Measurements from ENCODE around the gene CLASP1. TPM values are rescaled to one million over a fixed set of nuclear protein-coding genes. Genes with fewer than 3 reads are reported as not detected.

The CLASP1 gene
- total RNA-seq, 1 experiment from 2014 or later = 49.2 TPM

- no peak for TF ChIP-seq SIN3A (IDR thresholded peaks at IDR 0.05; ENCODE audit: borderline replicate concordance, insufficient read depth, low read depth, low read length)
- TF ChIP-seq POLR2AphosphoS5 (IDR thresholded peaks at IDR 0.05; ENCODE audit: low read depth, low read length) = no peak
- no peak for TF ChIP-seq TCF7L2 (IDR thresholded peaks at IDR 0.05; ENCODE audit: low read depth, low read length)
- TF ChIP-seq, protein P1, sequence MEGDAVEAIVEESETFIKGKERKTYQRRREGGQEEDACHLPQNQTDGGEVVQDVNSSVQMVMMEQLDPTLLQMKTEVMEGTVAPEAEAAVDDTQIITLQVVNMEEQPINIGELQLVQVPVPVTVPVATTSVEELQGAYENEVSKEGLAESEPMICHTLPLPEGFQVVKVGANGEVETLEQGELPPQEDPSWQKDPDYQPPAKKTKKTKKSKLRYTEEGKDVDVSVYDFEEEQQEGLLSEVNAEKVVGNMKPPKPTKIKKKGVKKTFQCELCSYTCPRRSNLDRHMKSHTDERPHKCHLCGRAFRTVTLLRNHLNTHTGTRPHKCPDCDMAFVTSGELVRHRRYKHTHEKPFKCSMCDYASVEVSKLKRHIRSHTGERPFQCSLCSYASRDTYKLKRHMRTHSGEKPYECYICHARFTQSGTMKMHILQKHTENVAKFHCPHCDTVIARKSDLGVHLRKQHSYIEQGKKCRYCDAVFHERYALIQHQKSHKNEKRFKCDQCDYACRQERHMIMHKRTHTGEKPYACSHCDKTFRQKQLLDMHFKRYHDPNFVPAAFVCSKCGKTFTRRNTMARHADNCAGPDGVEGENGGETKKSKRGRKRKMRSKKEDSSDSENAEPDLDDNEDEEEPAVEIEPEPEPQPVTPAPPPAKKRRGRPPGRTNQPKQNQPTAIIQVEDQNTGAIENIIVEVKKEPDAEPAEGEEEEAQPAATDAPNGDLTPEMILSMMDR (IDR thresholded peaks at IDR 0.05) = no peak
- TF ChIP-seq, protein P2, sequence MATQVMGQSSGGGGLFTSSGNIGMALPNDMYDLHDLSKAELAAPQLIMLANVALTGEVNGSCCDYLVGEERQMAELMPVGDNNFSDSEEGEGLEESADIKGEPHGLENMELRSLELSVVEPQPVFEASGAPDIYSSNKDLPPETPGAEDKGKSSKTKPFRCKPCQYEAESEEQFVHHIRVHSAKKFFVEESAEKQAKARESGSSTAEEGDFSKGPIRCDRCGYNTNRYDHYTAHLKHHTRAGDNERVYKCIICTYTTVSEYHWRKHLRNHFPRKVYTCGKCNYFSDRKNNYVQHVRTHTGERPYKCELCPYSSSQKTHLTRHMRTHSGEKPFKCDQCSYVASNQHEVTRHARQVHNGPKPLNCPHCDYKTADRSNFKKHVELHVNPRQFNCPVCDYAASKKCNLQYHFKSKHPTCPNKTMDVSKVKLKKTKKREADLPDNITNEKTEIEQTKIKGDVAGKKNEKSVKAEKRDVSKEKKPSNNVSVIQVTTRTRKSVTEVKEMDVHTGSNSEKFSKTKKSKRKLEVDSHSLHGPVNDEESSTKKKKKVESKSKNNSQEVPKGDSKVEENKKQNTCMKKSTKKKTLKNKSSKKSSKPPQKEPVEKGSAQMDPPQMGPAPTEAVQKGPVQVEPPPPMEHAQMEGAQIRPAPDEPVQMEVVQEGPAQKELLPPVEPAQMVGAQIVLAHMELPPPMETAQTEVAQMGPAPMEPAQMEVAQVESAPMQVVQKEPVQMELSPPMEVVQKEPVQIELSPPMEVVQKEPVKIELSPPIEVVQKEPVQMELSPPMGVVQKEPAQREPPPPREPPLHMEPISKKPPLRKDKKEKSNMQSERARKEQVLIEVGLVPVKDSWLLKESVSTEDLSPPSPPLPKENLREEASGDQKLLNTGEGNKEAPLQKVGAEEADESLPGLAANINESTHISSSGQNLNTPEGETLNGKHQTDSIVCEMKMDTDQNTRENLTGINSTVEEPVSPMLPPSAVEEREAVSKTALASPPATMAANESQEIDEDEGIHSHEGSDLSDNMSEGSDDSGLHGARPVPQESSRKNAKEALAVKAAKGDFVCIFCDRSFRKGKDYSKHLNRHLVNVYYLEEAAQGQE (IDR thresholded peaks at IDR 0.05; ENCODE audit: insufficient read depth in 1 of 2, low read depth in 2 of 2, low read length in 1 of 2) = no peak
- H3K36me3 ChIP-seq (ENCODE audit: control insufficient read depth, insufficient read depth, low read length) = no peaks in the 10 kb centered on the region
- no peaks in the 10 kb centered on the region for H3K9me3 ChIP-seq (ENCODE audit: control insufficient read depth, insufficient read depth, low read depth, low read length)
- H3K27ac ChIP-seq (ENCODE audit: low read length) = no peak overlapping the region
- in situ Hi-C loops (cut with HindIII; ENCODE audit: low pct_unique_long_range_greater_than_20kb, low sequenced_read_pairs) = no loop called here
- intact Hi-C loops (cut with micrococcal nuclease; ENCODE audit: unreplicated experiment) = no loop called here
- POLR2A ChIA-PET = no interaction called here
- CTCF ChIA-PET = no interaction called here
- no peaks in the 10 kb centered on the region for H3K4me1 ChIP-seq (ENCODE audit: control insufficient read depth, insufficient read depth, low read length)
- peaks cover 11% of the 10 kb centered on the region for H3K27me3 ChIP-seq (ENCODE audit: control insufficient read depth, insufficient read depth, low read length)
- ATAC-seq = no peak
- BruUV-seq (replicated peaks) = no TSS peak
- no peak for DNase-seq (ENCODE audit: low read depth, low spot score)
- no peak overlapping the region for H3K4me3 ChIP-seq (ENCODE audit: low read depth in 2 of 2, low read length in 2 of 2)
These were observed 339.5 kb downstream of the CLASP1 start for GRCh38 chr2:121309801-121310200.

DNA sequence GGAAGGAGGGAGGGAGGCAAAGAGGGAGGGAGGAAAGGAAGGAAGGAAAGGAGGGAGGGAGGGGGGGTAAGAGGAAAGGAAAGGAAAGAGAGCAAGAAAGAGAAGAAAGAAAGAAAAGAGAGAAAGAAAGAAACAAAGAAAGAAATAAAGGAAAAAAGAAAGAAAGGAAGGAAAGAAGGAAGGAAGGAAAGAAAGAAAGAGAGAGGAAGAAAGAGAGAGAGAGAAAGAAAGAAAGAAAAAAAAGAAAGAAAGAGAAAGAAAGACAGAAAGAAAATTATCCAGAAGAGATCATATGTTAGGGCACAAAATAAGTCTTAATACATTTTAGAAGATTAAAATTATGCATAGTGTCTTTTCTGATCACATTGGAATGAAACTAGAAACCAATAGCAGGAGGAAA, 339.9 kb downstream of the CLASP1 start:
- Histone ChIP-seq H3K9me3 (ENCODE audit: control insufficient read depth, insufficient read depth, low read depth, low read length) (no peaks in the 10 kb centered on the region), H3K4me1 (ENCODE audit: control insufficient read depth, insufficient read depth, low read length) (no peaks in the 10 kb centered on the region), H3K36me3 (ENCODE audit: control insufficient read depth, insufficient read depth, low read length) (no peaks in the 10 kb centered on the region), H3K27ac (ENCODE audit: low read length) (no peak overlapping the region), H3K27me3 (ENCODE audit: control insufficient read depth, insufficient read depth, low read length) (peaks cover 11% of the 10 kb centered on the region), H3K4me3 (ENCODE audit: low read depth in 2 of 2, low read length in 2 of 2) (no peak overlapping the region)
- intact Hi-C loops (cut with micrococcal nuclease; ENCODE audit: unreplicated experiment) = no loop called here
- DNase-seq (ENCODE audit: low read depth, low spot score) = no peak
- TF ChIP-seq SIN3A (IDR thresholded peaks at IDR 0.05; ENCODE audit: borderline replicate concordance, insufficient read depth, low read depth, low read length) (no peak), TCF7L2 (IDR thresholded peaks at IDR 0.05; ENCODE audit: low read depth, low read length) (no peak), POLR2AphosphoS5 (IDR thresholded peaks at IDR 0.05; ENCODE audit: low read depth, low read length) (no peak)
- TF ChIP-seq, protein P2 (IDR thresholded peaks at IDR 0.05; ENCODE audit: insufficient read depth in 1 of 2, low read depth in 2 of 2, low read length in 1 of 2) = no peak
- TF ChIP-seq, protein P1 (IDR thresholded peaks at IDR 0.05) = no peak
- BruUV-seq (replicated peaks) = no TSS peak
- in situ Hi-C loops (cut with HindIII; ENCODE audit: low pct_unique_long_range_greater_than_20kb, low sequenced_read_pairs) = no loop called here
- ATAC-seq = no peak
- ChIA-PET CTCF (no interaction called here), POLR2A (no interaction called here)
